Stimulated activated CD4-positive, alpha-beta T cell treated with anti-CD3 and anti-CD28 coated beads, Interleukin-4, amount 100 ng/mL, for 1 hour (primary cell): Measurements from ENCODE around the gene CDC42BPB.
"Not testable (repeated sequence)": the region's sequence is repeated elsewhere in the genome, so short reads cannot be mapped to it uniquely, and the experiment has no call there.

Experiments
- DNase-seq: peaks from one replicate; pipeline ENCODE4 v3.0.0-alpha.2; 2020

Gene CDC42BPB

GRCh38 chr14:103045371-103045869 lies 11.9 kb downstream of the CDC42BPB start:
- DNase-seq, result no peak

GRCh38 chr14:103043257-103044015 lies 13.9 kb downstream of the CDC42BPB start:
- no peak for DNase-seq

GRCh38 chr14:103041464-103041863 lies 15.9 kb downstream of the CDC42BPB start:
- DNase-seq, result no peak

GRCh38 chr14:103033681-103034096 lies 23.7 kb downstream of the CDC42BPB start:
- DNase-seq, result no peak

GRCh38 chr14:103031956-103032355 lies 25.4 kb downstream of the CDC42BPB start:
- no peak for DNase-seq

- no peak for DNase-seq
Measured at GRCh38 chr14:103031566-103031911, 25.8 kb downstream of the CDC42BPB start.

GRCh38 chr14:103030741-103031565 lies 26.4 kb downstream of the CDC42BPB start:
- no peak for DNase-seq

- no peak for DNase-seq
Measured at GRCh38 chr14:103029936-103030335, 27.4 kb downstream of the CDC42BPB start.

GRCh38 chr14:103028772-103029171 lies 28.6 kb downstream of the CDC42BPB start:
- DNase-seq, result no peak

- DNase-seq, result no peak
Measured at GRCh38 chr14:103028161-103028767, 29.1 kb downstream of the CDC42BPB start.

- DNase-seq, result no peak
Measured at GRCh38 chr14:103027451-103027850, 29.9 kb downstream of the CDC42BPB start.

GRCh38 chr14:103026988-103027387 lies 30.4 kb downstream of the CDC42BPB start:
- no peak for DNase-seq

GRCh38 chr14:103026196-103026595 lies 31.2 kb downstream of the CDC42BPB start:
- DNase-seq, result not testable (repeated sequence)

- no peak for DNase-seq
Measured at GRCh38 chr14:103023881-103024473, 33.4 kb downstream of the CDC42BPB start.

- DNase-seq, result no peak
Measured at GRCh38 chr14:103022685-103023044, 34.7 kb downstream of the CDC42BPB start.

GRCh38 chr14:103022002-103022684 lies 35.2 kb downstream of the CDC42BPB start:
- no peak for DNase-seq

- DNase-seq, result no peak
Measured at GRCh38 chr14:103021684-103022001, 35.7 kb downstream of the CDC42BPB start.

- DNase-seq, result no peak
Measured at GRCh38 chr14:103020271-103021170, 36.8 kb downstream of the CDC42BPB start.

GRCh38 chr14:103019826-103020225 lies 37.5 kb downstream of the CDC42BPB start:
- DNase-seq, result no peak

- DNase-seq, result no peak
Measured at GRCh38 chr14:103019236-103019635, 38.1 kb downstream of the CDC42BPB start.

GRCh38 chr14:103016594-103016993 lies 40.8 kb downstream of the CDC42BPB start:
- DNase-seq, result no peak

- DNase-seq, result no peak
Measured at GRCh38 chr14:103016071-103016470, 41.3 kb downstream of the CDC42BPB start.
